ENCODE results near the gene LRRK2.
"Not testable (repeated sequence)": the region's sequence is repeated elsewhere in the genome, so short reads cannot be mapped to it uniquely, and the experiment has no call there.

LRRK2 gene

DNA sequence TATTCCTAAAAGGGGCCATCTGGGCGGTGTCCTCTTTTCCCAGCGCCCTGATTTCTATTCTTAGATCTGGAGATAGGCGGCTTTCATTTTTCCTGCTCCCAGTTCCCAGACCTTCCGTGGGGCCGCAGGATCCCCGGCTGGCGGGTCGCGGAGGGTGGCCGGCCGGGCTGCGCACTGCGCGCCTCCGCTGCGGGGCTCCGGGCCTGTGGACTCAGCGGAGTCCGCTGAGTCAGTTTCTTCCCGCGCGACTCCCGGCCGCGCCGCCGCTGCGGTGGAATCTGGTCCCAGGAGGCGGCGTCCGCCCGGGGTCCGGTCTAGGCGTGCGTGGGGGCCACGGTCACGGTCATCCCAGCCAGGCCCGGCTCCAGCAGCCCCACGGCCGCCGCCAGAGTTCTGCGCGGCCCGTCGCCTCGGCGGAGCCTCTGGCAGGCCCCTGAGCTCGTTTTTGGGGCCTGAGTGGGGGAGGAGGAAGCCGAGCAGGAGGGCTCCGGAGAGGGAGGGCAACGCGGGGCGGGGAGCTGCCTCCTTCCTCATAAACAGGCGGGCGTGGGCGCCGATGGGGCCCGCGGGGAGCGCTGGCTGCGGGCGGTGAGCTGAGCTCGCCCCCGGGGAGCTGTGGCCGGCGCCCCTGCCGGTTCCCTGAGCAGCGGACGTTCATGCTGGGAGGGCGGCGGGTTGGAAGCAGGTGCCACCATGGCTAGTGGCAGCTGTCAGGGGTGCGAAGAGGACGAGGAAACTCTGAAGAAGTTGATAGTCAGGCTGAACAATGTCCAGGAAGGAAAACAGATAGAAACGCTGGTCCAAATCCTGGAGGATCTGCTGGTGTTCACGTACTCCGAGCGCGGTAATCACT, at the start of gene LRRK2:
Gene LRRK2, plus strand, starts transcription at position 559 of the 853 bp plus-strand sequence. Its CDS starts 135 bp downstream, at position 694.
- no peak for DNase-seq (ENCODE audit: low read depth, low spot score)

DNA sequence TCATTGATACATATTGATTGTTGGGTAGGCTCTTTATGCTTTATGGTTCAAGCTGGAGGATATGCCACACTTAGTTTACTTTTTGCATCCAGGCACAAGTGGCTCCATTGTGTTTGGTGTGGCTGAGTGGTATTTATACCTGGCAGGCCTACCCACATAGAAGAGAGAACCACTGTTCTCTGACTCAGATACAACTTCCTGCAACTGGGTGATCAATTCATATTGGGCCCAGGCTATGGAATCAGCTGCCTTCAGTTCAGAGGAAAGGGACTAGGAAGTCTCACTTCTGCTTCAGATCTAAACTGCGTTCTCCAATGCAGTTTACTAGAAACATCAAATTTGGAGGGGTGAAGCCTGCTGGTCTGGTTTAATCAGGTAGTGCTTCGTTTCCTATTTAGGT, 49.8 kb upstream of the LRRK2 start:
- no peak for DNase-seq (ENCODE audit: low read depth, low spot score)

GRCh38 chr12:40175489-40175888, 49.3 kb upstream of the LRRK2 start:
- no peak for DNase-seq (ENCODE audit: low read depth, low spot score)

DNA sequence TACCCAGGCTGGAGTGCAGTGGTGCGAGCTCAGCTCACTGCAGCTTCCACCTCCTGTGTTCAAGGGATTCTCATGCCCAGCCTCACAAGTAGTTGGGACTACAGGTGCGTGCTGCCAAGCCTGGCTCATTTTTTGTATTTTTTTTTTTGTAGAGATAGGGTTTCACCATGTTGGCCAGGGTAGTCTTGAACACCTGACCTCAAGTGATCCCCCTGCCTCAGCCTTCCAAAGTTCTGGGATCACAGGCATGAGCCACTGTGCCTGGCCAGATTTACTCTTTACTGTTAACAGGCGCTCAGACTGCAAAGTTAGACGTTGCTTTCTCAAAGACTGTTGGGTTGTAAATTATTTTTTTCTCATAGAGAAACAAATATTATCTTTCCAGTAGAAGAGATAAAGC, 46.1 kb upstream of the LRRK2 start:
- DNase-seq (ENCODE audit: low read depth, low spot score): no peak

DNA sequence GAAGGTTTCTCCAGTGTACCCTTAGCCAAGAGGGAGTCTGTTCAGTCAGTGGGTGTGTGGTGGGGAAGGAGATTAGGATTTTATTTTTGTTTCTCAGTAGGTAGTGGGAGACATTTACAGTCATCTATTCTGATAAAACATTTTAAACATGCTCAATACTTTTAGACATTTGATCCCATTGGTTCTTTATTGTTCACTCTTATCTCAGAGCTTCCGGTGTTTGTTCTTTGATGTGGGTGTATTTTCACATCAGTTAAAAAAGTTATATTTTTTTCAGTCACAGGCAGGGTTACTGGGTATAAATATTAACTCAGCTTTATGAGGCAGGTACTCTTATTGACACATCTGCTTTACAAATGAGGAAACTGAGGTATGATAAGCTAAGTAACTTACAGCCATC, 43.3 kb upstream of the LRRK2 start:
- DNase-seq (ENCODE audit: low read depth, low spot score): no peak

DNA sequence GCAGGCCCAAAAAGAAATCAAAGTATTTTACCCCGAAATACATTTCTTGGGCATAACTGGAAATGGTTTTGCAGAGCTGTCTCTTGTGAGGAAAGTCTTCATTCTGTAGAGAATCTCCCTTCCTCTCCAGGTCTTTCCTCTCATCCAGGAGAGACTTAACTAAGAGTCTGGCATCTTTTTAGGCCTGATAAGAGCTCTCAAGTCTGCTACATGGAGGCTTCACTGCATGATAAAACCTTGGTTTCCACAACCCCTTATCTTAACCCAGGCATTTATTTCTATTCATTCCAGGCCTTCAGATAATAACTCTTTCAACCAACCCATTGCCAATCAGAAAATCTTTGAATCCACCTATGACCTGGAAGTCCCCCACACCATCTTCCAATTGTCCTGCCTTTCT, 41.1 kb upstream of the LRRK2 start:
- no peak for DNase-seq (ENCODE audit: low read depth, low spot score)

DNA sequence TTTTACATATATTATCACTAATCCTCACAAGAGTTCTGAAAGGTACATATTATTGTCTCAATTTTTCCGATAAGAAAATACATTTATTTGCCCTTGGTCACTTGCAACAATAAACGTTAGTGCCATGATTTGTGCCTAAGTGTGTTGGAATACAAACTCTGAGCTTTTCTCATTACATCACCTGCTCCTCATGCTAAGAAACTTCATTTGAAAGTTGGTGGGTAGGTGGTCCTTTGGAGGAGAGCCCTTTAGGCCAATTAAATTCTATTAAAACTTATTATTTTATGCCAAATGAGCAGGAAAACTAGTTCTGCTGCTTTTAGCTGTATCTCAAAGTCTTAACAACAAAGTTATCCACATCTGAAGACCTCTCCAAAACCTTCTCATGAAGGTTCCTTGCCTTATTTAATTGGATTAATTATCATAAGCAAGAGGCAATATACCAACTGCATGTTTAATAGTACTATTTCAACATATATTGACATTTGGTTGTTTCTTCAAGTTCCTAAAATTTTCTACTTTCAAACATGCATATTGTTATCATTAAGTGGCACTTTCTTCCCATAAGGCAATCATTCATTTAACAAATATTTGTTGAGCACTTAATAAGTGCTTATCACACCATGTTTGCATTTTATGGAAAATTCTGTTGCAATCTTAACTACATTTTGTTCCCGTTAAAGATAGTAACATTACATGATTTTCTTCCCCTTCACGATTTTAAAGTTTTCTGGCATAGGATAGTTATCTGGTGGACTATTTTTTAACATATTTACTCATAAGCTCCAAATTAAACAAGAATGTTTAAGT, 40.1 kb upstream of the LRRK2 start:
- no peak for DNase-seq (ENCODE audit: low read depth, low spot score)

GRCh38 chr12:40185303-40185693, 39.5 kb upstream of the LRRK2 start:
- DNase-seq (ENCODE audit: low read depth, low spot score): no peak

- no peak for DNase-seq (ENCODE audit: low read depth, low spot score)
Measured at GRCh38 chr12:40188558-40189320, 36.1 kb upstream of the LRRK2 start.

GRCh38 chr12:40192704-40193255, 32.0 kb upstream of the LRRK2 start:
- DNase-seq (ENCODE audit: low read depth, low spot score): no peak

DNA sequence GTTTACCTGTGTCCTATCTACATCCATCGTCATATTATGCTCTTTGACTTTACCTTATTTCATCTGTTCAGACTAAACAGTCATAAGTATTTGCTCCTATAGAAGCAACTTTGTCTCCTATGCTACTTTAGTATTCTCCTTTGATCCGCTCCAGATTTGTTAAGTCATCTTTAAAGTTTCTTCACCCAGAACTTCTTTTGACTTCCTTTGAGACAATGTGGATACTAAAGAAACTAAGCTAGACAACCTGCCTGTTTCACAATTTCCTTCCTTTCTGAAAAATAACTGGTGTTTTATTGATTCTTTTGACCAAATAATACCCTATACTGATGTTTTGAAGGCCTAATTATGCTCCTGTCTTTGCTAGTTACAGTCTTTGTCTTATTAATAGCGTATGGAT, 30.0 kb upstream of the LRRK2 start:
- DNase-seq (ENCODE audit: low read depth, low spot score): no peak

GRCh38 chr12:40197590-40197989, 27.2 kb upstream of the LRRK2 start:
- DNase-seq (ENCODE audit: low read depth, low spot score): no peak

GRCh38 chr12:40198601-40199000, 26.2 kb upstream of the LRRK2 start:
- DNase-seq (ENCODE audit: low read depth, low spot score): no peak

DNA sequence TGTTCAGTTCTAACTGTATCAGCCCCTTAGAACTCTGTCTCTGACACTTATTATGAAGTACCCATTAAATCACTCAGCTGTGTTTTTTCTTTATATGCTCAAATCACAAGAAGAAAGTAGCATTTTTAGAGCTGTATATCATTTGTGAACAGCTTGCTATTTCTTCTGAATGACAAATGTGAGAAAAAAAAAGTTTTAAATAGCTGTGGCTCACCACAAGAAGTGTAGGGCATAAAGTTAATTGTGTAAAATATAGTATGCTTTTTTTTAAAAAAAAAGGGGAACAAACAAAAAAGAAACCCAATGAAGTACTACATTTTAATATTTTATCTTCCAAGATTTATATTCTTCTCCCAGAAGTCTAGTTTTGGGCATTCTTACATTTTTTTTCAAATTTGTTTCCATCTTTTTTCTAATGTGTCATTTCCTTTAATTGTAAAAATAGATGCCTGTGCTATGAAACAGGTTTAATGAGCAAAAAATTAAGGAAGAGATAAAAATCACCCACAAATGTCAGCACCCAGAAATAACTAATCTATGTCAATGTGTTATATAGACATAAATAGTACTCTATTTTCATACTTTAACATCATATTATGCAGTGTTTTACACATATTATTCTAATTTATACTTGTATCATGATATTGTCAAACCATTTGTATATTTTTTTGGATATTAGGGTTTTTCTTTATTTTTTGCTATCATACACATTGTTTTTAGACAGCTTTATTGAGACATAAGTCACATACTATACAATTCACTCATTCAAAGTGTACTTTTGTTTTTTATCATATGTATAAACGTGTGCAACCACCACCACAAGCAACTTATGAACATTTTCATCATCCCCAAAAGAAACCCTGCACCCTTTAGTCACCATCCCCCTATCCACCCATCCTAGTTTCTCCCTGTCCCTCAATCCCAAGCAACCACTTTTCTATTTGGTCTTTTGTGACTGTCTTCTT, 22.4 kb upstream of the LRRK2 start:
- no peak for DNase-seq (ENCODE audit: low read depth, low spot score)

DNA sequence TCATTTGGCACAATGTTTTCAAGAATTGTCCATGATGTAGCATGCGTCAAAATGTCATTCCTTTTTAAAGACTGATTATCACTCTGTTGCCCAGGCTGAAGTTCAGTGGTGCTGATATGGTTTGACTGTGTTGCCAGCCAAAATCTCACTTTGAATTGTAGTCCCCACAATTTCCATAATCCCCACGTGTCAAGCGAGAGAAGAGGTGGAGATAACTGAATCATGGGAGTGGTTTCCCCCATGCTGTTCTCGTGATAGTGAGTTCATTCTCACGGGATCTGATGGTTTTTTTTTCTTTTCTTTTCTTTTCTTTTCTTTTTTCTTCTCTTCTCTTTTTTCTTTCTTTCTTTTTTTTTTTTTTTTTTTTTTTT, 21.8 kb upstream of the LRRK2 start:
- DNase-seq (ENCODE audit: low read depth, low spot score): no peak

- no peak for DNase-seq (ENCODE audit: low read depth, low spot score)
Measured at GRCh38 chr12:40204337-40204736, 20.5 kb upstream of the LRRK2 start.

DNA sequence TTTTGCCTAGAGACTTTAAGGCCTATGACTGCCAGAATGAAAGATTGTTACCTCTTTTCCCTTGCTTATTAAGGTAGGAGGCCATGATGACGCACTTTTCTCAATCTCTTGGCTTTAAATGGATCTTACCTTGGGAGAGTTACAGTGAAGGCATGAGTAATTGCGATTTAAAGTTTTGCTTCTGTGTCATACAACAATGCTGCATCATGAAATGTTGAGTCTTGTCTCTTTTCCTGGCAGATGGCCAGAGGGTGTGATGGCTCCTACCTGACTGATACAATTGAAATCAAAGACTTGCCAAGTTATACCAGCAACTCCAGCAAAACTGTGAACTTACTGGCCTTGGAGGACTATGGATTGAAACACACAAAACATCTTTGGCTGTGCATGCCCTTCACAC, 17.2 kb upstream of the LRRK2 start:
- no peak for DNase-seq (ENCODE audit: low read depth, low spot score)

DNA sequence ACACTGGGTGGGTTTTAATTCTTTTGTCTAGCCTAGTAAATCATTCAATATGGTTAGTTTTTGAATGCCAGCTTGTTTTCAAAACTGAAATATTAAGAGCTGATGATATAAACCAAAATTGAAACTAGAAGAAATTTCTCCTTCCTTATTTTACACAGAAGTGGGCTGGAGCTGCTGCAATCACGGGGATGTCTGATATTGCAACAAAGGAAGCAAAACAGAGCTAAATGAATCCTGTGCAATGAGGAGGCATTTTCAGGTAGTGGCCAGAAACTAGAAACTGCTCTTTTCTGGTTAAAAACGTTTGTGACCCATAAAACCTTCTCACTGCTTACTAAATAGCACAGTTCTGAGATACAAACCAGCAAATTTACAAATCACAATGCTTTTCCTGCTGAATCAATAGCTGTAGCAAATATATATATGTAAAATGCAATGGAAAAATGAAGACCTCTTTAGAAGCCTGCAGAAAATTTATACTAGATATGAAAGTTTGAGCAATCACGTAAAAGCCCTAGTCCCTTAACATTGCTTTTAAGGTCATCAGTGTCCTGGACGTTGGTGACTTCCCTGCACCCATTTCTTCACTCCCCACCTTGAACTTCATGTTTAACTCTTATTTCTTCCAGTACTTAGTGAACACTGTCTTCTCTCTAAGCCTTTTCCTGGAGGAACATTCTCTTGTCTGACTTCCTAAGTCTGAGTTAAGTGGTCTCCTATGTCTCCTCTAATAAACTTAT, 15.9 kb upstream of the LRRK2 start:
- DNase-seq (ENCODE audit: low read depth, low spot score): no peak

GRCh38 chr12:40209886-40210285, 14.9 kb upstream of the LRRK2 start:
- DNase-seq (ENCODE audit: low read depth, low spot score): no peak

GRCh38 chr12:40211186-40211585, 13.6 kb upstream of the LRRK2 start:
- DNase-seq (ENCODE audit: low read depth, low spot score): not testable (repeated sequence)
